ENCODE measurements around the gene CYBB.

Gene CYBB

GRCh38 chrX:37834937-37835336, 55.1 kb downstream of the CYBB start:
- in situ Hi-C loops (cut with HindIII; ENCODE audit: low sequenced_read_pairs) = no loop called here

GRCh38 chrX:37840931-37841330, 61.1 kb downstream of the CYBB start:
- in situ Hi-C loops (cut with HindIII; ENCODE audit: low sequenced_read_pairs) = no loop called here

GRCh38 chrX:37844622-37845021, 64.8 kb downstream of the CYBB start:
- in situ Hi-C loops (cut with HindIII; ENCODE audit: low sequenced_read_pairs) = no loop called here

GRCh38 chrX:37846141-37846540, 66.3 kb downstream of the CYBB start:
- in situ Hi-C loops (cut with HindIII; ENCODE audit: low sequenced_read_pairs) = no loop called here

- in situ Hi-C loops (cut with HindIII; ENCODE audit: low sequenced_read_pairs) = no loop called here
Measured at GRCh38 chrX:37846558-37846933, 66.7 kb downstream of the CYBB start.

GRCh38 chrX:37846934-37847732, 67.3 kb downstream of the CYBB start, which contains the start of gene DYNLT3:
Gene DYNLT3, minus strand, starts transcription at chrX:37847571. Its CDS starts 61 bp downstream, at chrX:37847510.
- in situ Hi-C loops (cut with HindIII; ENCODE audit: low sequenced_read_pairs) = no loop called here

GRCh38 chrX:37847733-37848197, 67.9 kb downstream of the CYBB start:
- in situ Hi-C loops (cut with HindIII; ENCODE audit: low sequenced_read_pairs) = no loop called here

- in situ Hi-C loops (cut with HindIII; ENCODE audit: low sequenced_read_pairs) = no loop called here
Measured at GRCh38 chrX:37854148-37854547, 74.3 kb downstream of the CYBB start.

- in situ Hi-C loops (cut with HindIII; ENCODE audit: low sequenced_read_pairs) = no loop called here
Measured at GRCh38 chrX:37854748-37855147, 74.9 kb downstream of the CYBB start.

- in situ Hi-C loops (cut with HindIII; ENCODE audit: low sequenced_read_pairs) = no loop called here
Measured at GRCh38 chrX:37860721-37861120, 80.9 kb downstream of the CYBB start.

- in situ Hi-C loops (cut with HindIII; ENCODE audit: low sequenced_read_pairs) = no loop called here
Measured at GRCh38 chrX:37862851-37863250, 83.0 kb downstream of the CYBB start.
